Tibial artery (tissue), 4 donors: ENCODE results near the gene BCAS1.

ENCODE experiments used
- DNase-seq, 2 donors: peaks; one replicate each; pipeline ENCODE4 v3.0.0-alpha.2; 2019
- H3K27ac ChIP-seq, 2 donors: fragments of 200-600 bp; sonication (generic) in 1 of 2; 1 replicate in 1 of 2; 2 replicates in 1 of 2; pipeline ENCODE4 v1.5.1; 2018 to 2019; ENCODE audit warnings: mild to moderate bottlenecking in 1 of 2
- H3K27me3 ChIP-seq, 2 donors: fragments of 200-600 bp; sonication (generic) in 1 of 2; one replicate each; pipeline versions ENCODE4 v1.5.1 to v1.6.0; 2016 to 2019
- H3K36me3 ChIP-seq, 3 donors: fragments of 200-600 bp; sonication (generic) in 2 of 3; one replicate each; pipeline ENCODE4 v1.5.1; 2016 to 2019; ENCODE audit warnings: mild to moderate bottlenecking in 2 of 3
- H3K4me1 ChIP-seq, 4 donors: fragments of 200-600 bp; sonication (generic) in 2 of 4; 1 replicate in 3 of 4; 2 replicates in 1 of 4; pipeline ENCODE4 v1.5.1; 2016 to 2019
- H3K4me3 ChIP-seq, 2 donors: fragments of 200-600 bp; sonication (generic) in 1 of 2; 1 replicate in 1 of 2; 2 replicates in 1 of 2; pipeline ENCODE4 v1.5.1; 2018 to 2019; ENCODE audit warnings: mild to moderate bottlenecking in 2 of 2
- H3K9me3 ChIP-seq, 3 donors: fragments of 200-600 bp; sonication (generic) in 1 of 3; one replicate each; pipeline ENCODE4 v1.5.1; 2016 to 2019
- CTCF ChIP-seq, 2 experiments: fragments of 200-600 bp in 1 of 2; fragments of 450-650 bp in 1 of 2; IDR thresholded peaks; one replicate each; pipeline ENCODE4 v1.5.1; 2017 to 2019; ENCODE audit warnings: antibody characterized with exemption in 2 of 2, mild to moderate bottlenecking in 1 of 2, moderate library complexity in 1 of 2
- intact Hi-C: fragments of 100-400 bp; cut with DNase I; formaldehyde crosslinking; loops from one replicate; pipeline ENCODE4 v1.15.0; 2023; ENCODE audit warnings: low total_unique reads

Gene BCAS1

DNA sequence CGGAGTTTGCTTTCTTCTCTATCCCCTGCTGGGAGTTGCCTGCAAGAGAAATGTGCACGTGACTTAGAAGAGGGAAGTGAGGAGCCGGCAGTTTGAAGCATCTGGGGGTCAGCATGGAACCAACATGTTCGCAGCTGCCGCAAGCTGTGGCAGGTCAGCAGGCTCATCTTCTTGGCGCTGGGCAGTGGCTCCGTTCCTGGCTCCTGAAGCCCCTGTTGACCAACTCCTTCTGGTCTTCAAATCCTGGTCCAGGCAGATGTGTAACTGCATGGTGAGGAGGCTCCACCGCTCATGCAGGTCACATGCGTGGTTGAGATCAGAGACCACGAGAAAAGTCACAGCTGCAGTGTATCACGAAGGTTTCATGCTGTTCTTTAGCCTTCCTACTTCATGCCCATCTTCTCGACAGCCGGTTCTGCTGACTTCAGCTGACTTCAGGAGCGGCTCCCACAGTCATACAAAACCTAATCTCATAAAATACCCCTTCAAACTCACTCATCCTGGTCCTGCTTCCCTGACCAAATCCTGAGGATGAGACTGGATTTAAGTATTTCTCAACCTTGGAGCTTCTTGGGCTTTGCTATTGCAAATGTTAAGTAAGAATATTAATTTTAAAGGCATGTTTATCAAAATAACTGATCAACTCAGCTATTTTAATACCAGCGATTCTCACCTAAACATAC, 44.9 kb upstream of the BCAS1 start:
- intact Hi-C loops: no loop called here
- Histone ChIP-seq H3K27me3 (no peaks in the 10 kb centered on the region), H3K36me3 (no peaks in the 10 kb centered on the region), H3K4me3 (no peak overlapping the region), H3K27ac (no peak overlapping the region), H3K9me3 (no peaks in the 10 kb centered on the region), H3K4me1 (no peaks in the 10 kb centered on the region)
- DNase-seq: no peak
- no peak for TF ChIP-seq CTCF (IDR thresholded peaks at IDR 0.05)

- no peak for TF ChIP-seq CTCF (IDR thresholded peaks at IDR 0.05)
- no peak for DNase-seq
- Histone ChIP-seq H3K4me3 (no peak overlapping the region), H3K27ac (no peak overlapping the region), H3K36me3 (no peaks in the 10 kb centered on the region), H3K27me3 (no peaks in the 10 kb centered on the region), H3K9me3 (no peaks in the 10 kb centered on the region), H3K4me1 (no peaks in the 10 kb centered on the region)
- intact Hi-C loops: no loop called here
Observed at GRCh38 chr20:54114109-54114508, 43.7 kb upstream of the BCAS1 start.

DNA sequence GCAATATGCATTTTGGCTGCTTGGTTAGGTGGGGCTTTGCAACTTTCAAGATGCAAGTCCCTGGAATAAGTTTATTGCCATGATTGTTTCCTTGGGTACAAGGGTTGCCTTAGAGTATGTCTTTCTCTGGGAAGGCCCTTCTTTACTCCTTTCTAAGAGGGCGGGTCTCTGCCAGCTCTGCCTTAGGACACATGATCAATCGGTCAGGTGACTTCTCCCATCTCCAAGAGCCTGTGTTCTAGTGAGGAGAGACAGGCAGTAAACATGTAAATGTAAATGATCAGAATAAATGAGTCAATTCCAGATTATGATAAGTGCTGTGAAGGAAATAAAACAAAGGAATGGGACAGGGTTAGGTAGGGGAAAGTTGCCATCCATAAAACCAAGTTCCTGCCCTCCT, 43.2 kb upstream of the BCAS1 start:
- DNase-seq: no peak
- intact Hi-C loops: no loop called here
- Histone ChIP-seq H3K4me1 (no peaks in the 10 kb centered on the region), H3K36me3 (no peaks in the 10 kb centered on the region), H3K4me3 (no peak overlapping the region), H3K9me3 (no peaks in the 10 kb centered on the region), H3K27ac (no peak overlapping the region), H3K27me3 (no peaks in the 10 kb centered on the region)
- TF ChIP-seq CTCF (IDR thresholded peaks at IDR 0.05): no peak

- no peaks in the 10 kb centered on the region for H3K27me3 ChIP-seq
- H3K4me1 ChIP-seq: no peaks in the 10 kb centered on the region
- H3K4me3 ChIP-seq: no peak overlapping the region
- no peak for TF ChIP-seq CTCF (IDR thresholded peaks at IDR 0.05)
- no peaks in the 10 kb centered on the region for H3K9me3 ChIP-seq
- no peaks in the 10 kb centered on the region for H3K36me3 ChIP-seq
- no peak overlapping the region for H3K27ac ChIP-seq
- intact Hi-C loops: no loop called here
- no peak for DNase-seq
Observed at GRCh38 chr20:54112221-54112884, 42.0 kb upstream of the BCAS1 start.

GRCh38 chr20:54111460-54111859, 41.1 kb upstream of the BCAS1 start:
- Histone ChIP-seq H3K4me1 (no peaks in the 10 kb centered on the region), H3K27ac (no peak overlapping the region), H3K36me3 (no peaks in the 10 kb centered on the region), H3K9me3 (no peaks in the 10 kb centered on the region), H3K4me3 (no peak overlapping the region), H3K27me3 (no peaks in the 10 kb centered on the region)
- intact Hi-C loops: no loop called here
- DNase-seq: no peak
- TF ChIP-seq CTCF (IDR thresholded peaks at IDR 0.05): no peak
